Osteoblast (primary cell): ENCODE measurements around the gene CELSR1. TPM values are rescaled to one million over a fixed set of nuclear protein-coding genes. Genes with fewer than 3 reads are reported as not detected.

Experiments
- DNase-seq: peaks from one replicate; pipeline ENCODE4 v3.0.0; 2011; ENCODE audit warnings: low spot score, mixed read lengths; ENCODE audit not compliant: insufficient read length; ENCODE audit errors: missing footprints
- H2AFZ ChIP-seq: 2 replicates; pipeline ENCODE4 v1.6.0; 2011; ENCODE audit warnings: mild to moderate bottlenecking, low read length
- H3K27ac ChIP-seq: 2 replicates; pipeline ENCODE4 v1.5.1; 2011; ENCODE audit warnings: mild to moderate bottlenecking, low read depth, low read length, moderate library complexity
- H3K27me3 ChIP-seq: 2 replicates; pipeline ENCODE4 v1.6.0; 2012; ENCODE audit warnings: mild to moderate bottlenecking, control low read depth, inconsistent platforms, low read length, moderate library complexity; ENCODE audit not compliant: insufficient read depth
- H3K36me3 ChIP-seq: 2 replicates; pipeline ENCODE4 v1.5.1; 2011; ENCODE audit warnings: mild to moderate bottlenecking, low read length, control low read depth, moderate library complexity; ENCODE audit not compliant: insufficient read depth
- H3K4me1 ChIP-seq: 2 replicates; pipeline ENCODE4 v1.5.1; 2011; ENCODE audit warnings: mild to moderate bottlenecking, low read length, control low read depth, moderate library complexity; ENCODE audit not compliant: insufficient read depth
- H3K4me2 ChIP-seq: 2 replicates; pipeline ENCODE4 v1.6.0; 2011; ENCODE audit warnings: mild to moderate bottlenecking, low read length; ENCODE audit not compliant: insufficient read depth
- H3K4me3 ChIP-seq: fragments of 200-600 bp; sonication (generic); 3 replicates; pipeline ENCODE4 v1.5.1; 2012; ENCODE audit warnings: mild to moderate bottlenecking, low read length, inconsistent platforms; ENCODE audit not compliant: insufficient read depth
- H3K79me2 ChIP-seq: 2 replicates; pipeline ENCODE4 v1.6.0; 2012; ENCODE audit warnings: mild to moderate bottlenecking, low read length, control low read depth, inconsistent platforms; ENCODE audit not compliant: insufficient read depth
- H3K9me3 ChIP-seq: 2 replicates; pipeline ENCODE4 v1.5.1; 2011; ENCODE audit warnings: low read depth, low read length, control low read depth
- H4K20me1 ChIP-seq: 2 replicates; pipeline ENCODE4 v1.6.0; 2012; ENCODE audit warnings: mild to moderate bottlenecking, low read length, control low read depth; ENCODE audit not compliant: insufficient read depth
- total RNA-seq: library from RNA; depleted of rRNA; stranded (reverse); fragments of >200 nt; gene quantifications from 2 replicates; pipeline ENCODE4 v1.2.3, GENCODE V29; 2012
- TF ChIP-seq, protein P1 (sequence below): IDR thresholded peaks from 2 replicates; pipeline ENCODE4 v1.5.1; 2011; ENCODE audit warnings: mild to moderate bottlenecking, low read depth, low read length, moderate library complexity; ENCODE audit errors: extremely low read depth

Gene CELSR1
- total RNA-seq, 1 donor, result 3.6 TPM

DNA sequence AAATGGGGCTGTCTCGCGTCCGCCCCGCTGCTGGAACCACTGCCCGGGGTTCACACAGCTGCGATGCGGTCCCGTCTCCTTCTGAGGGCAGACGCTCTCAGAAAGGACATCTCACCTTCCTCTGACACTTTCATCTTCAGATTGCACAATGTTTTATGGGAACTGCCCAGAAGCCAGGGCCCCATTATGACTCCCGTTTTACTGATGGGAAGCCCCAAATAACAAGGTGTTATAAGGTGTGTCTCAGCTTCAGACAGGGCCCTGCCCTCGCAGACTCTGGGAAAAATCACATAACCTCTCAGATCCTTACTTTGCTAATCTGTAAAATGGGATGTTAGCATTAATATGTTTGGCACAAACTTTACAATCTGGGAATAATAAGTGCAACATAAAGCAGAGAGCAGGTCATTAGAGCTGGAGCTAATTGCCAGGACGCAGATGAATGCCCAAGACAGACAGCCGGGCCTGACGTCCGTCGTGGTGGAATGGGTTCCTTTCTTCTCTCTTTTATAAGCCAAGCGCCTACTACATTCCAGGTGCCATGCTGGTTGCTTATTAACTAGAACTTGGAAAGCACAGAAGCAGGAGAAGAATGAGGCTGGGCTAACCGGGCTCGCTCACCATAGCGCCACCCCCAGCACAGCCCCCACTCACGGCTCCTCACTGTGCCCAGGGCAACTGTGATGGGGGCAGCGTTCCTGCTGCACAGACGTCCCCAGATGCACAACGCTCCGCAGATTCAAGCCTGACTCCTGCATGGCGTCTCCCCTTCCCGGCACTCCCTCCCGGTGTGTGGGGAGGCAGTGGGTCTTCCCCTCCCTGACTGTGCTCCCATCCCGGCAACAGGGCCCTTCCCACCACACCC is 158.1 kb downstream of the CELSR1 start:
- TF ChIP-seq, protein P1, sequence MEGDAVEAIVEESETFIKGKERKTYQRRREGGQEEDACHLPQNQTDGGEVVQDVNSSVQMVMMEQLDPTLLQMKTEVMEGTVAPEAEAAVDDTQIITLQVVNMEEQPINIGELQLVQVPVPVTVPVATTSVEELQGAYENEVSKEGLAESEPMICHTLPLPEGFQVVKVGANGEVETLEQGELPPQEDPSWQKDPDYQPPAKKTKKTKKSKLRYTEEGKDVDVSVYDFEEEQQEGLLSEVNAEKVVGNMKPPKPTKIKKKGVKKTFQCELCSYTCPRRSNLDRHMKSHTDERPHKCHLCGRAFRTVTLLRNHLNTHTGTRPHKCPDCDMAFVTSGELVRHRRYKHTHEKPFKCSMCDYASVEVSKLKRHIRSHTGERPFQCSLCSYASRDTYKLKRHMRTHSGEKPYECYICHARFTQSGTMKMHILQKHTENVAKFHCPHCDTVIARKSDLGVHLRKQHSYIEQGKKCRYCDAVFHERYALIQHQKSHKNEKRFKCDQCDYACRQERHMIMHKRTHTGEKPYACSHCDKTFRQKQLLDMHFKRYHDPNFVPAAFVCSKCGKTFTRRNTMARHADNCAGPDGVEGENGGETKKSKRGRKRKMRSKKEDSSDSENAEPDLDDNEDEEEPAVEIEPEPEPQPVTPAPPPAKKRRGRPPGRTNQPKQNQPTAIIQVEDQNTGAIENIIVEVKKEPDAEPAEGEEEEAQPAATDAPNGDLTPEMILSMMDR, result no peak
- H3K27me3 ChIP-seq, result peaks cover 6% of the 10 kb centered on the region
- no peaks in the 10 kb centered on the region for H3K79me2 ChIP-seq
- H3K4me1 ChIP-seq, result no peaks in the 10 kb centered on the region
- no peak overlapping the region for H2AFZ ChIP-seq
- H3K36me3 ChIP-seq, result no peaks in the 10 kb centered on the region
- H3K4me2 ChIP-seq, result no peak overlapping the region
- no peak for DNase-seq
- no peaks in the 10 kb centered on the region for H3K9me3 ChIP-seq
- no peak overlapping the region for H3K4me3 ChIP-seq
- H3K27ac ChIP-seq, result no peak overlapping the region
- H4K20me1 ChIP-seq, result no peaks in the 10 kb centered on the region

DNA sequence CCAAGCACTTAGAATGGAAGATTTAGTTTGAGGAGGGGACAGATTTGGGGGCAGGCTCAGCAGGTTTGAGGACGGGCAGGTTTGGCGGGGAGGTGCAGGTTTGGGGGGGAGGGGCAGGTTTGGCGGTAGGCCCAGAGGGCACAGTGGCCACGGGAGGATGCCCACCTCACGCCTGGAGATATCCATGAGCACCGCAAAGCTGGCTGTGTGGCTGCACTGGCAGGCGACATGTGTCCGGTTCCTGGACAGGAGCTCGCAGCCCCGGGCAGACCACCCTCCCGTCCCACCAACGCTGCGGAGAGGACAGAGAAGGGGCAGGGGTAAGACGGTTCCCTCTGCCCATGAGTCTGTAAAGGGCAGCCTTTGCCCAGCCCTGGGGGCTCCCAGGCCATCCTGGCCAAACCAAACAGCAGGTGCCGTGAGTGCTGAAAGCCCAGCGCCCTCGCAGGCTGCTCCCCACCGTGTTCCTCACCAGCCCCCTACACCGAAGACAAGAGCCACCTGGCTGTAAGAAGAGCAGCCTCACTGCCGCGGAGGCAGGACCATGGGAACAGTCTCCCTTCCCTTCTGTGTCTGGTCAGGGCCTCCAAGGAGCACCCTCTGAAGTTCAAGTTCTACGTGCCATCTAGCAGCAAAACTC is 158.9 kb downstream of the CELSR1 start:
- H3K27ac ChIP-seq, result no peak overlapping the region
- H2AFZ ChIP-seq, result no peak overlapping the region
- H3K4me3 ChIP-seq, result no peak overlapping the region

GRCh38 chr22:46377525-46378425 is 159.6 kb downstream of the CELSR1 start:
- no peaks in the 10 kb centered on the region for H3K36me3 ChIP-seq
- no peaks in the 10 kb centered on the region for H3K79me2 ChIP-seq
- no peak overlapping the region for H2AFZ ChIP-seq
- H4K20me1 ChIP-seq, result no peaks in the 10 kb centered on the region
- peaks cover 10% of the 10 kb centered on the region for H3K27me3 ChIP-seq
- H3K4me1 ChIP-seq, result no peaks in the 10 kb centered on the region
- DNase-seq, result no peak
- TF ChIP-seq, protein P1, result no peak
- H3K9me3 ChIP-seq, result no peaks in the 10 kb centered on the region
- H3K4me2 ChIP-seq, result no peak overlapping the region
- no peak overlapping the region for H3K27ac ChIP-seq
- H3K4me3 ChIP-seq, result no peak overlapping the region

More for the DNA sequence above, 158.9 kb downstream of the CELSR1 start:
- Histone ChIP-seq H3K36me3 (no peaks in the 10 kb centered on the region), H4K20me1 (no peaks in the 10 kb centered on the region), H3K4me2 (no peak overlapping the region), H3K4me1 (no peaks in the 10 kb centered on the region), H3K27me3 (peaks cover 10% of the 10 kb centered on the region), H3K9me3 (no peaks in the 10 kb centered on the region), H3K79me2 (no peaks in the 10 kb centered on the region)
- TF ChIP-seq, protein P1, result no peak
- no peak for DNase-seq
